Stimulated activated CD8-positive, alpha-beta memory T cell treated with anti-CD3 and anti-CD28 coated beads, Interleukin-4, amount 100 ng/mL, for 24 hours (primary cell): Measurements from ENCODE around the gene NDUFB10.
"Not testable (repeated sequence)": the region's sequence is repeated elsewhere in the genome, so short reads cannot be mapped to it uniquely, and the experiment has no call there.

Source experiments
- DNase-seq: peaks from one replicate; pipeline ENCODE4 v3.0.0-alpha.2; 2020; ENCODE audit warnings: low read depth

NDUFB10 gene

DNA sequence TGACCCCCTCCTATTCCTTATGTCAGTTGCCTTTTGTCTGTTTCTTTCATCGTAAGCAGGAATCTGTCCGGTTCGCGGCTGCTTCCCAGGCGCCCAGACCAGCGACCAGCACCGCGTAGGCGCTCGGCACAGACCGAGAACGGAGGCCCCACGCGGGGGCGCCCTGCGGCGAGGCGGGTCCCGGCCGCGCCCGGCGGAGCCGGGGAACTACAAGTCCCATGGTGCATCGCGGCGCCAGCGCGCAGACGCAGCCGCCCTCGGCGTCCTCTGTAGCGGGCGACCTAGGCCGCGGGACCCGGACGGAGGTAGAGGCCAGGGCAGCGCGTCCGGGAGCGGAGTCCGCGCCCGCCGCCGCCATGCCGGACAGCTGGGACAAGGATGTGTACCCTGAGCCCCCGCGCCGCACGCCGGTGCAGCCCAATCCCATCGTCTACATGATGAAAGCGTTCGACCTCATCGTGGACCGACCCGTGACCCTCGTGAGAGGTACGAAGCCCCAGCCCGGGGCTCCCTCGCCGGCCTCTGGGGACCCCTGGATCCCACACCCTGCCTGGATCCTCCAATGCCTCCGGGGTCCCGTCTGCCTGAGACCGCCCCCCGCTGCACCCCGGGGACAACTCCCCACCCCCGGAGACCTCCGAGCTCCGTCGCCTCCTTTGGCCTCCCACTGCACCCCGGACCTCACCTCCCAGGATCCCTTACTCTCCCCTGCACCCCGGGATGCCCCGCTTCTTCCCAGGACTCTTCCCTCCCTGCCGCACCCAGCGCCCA, at the start of gene NDUFB10:
NDUFB10 (plus strand) TSS at position 270 of the 771 bp plus-strand sequence; CDS start at position 357, 87 bp downstream.
- peak; percentile 89 for DNase-seq

DNA sequence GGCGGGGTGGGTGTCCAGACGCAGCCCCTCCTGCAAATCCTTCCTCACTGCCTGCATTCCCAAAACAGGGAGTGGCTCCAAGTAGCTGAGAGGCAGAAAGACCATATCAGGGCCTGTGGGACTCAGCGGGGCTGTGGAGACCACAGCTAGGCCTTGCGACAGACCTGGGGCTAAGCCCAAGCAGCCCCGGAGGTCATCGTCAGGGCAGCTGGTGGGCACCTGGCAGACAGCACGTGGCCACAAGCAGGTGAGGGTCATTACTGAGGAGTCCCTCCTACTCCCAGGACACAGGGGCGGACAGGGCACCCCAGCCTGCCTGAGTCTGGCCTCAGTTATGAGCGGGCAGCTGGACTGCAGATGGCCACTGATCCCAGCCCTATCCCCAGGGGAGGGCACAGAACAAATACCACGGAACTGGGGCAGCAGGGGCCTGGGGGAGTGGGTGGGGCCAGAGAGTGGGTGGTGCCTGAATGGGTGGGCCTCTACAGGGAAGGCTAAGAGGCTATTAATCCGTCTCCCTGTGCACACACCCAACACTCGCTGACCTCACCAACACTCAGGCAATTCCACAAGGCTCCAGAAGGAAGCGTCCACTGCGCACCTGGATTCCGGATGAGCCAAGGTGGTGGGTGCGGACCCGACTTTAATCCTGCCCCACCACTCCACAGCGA, 49.6 kb upstream of the NDUFB10 start:
- DNase-seq, result no peak

- DNase-seq, result no peak
These were observed 47.7 kb upstream of the NDUFB10 start for GRCh38 chr16:1911467-1912214.

- no peak for DNase-seq
These were observed 47.2 kb upstream of the NDUFB10 start for GRCh38 chr16:1912215-1912543.

GRCh38 chr16:1913327-1914083, 45.8 kb upstream of the NDUFB10 start:
- DNase-seq, result no peak

DNA sequence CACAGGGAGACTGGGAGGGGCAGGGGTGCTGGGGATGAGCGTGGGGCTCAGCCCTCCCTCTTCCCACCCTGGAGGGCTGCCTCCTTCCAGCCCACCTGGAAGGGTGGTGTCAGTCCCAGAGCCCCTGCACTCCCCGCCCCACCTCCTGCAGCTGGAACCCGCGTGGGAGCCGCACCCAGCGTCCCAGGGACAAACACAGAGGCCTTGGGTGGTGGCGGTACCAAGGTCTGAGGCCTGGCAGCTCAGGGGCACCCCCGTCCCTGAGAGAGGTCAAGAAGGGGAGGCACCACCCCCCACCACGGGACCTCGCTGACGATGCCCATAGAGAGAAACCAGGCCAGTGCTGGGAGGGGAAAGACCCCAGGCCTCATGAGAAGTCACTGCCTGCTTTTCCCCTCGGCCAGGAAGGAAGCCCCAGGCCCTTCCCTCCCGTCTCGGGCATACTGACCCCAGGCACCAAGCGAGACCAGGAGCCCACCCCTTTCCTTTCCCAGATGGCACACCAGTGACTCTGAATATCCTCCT, 45.2 kb upstream of the NDUFB10 start:
- DNase-seq, result no peak

GRCh38 chr16:1914988-1915387, 44.4 kb upstream of the NDUFB10 start:
- DNase-seq, result no peak

DNA sequence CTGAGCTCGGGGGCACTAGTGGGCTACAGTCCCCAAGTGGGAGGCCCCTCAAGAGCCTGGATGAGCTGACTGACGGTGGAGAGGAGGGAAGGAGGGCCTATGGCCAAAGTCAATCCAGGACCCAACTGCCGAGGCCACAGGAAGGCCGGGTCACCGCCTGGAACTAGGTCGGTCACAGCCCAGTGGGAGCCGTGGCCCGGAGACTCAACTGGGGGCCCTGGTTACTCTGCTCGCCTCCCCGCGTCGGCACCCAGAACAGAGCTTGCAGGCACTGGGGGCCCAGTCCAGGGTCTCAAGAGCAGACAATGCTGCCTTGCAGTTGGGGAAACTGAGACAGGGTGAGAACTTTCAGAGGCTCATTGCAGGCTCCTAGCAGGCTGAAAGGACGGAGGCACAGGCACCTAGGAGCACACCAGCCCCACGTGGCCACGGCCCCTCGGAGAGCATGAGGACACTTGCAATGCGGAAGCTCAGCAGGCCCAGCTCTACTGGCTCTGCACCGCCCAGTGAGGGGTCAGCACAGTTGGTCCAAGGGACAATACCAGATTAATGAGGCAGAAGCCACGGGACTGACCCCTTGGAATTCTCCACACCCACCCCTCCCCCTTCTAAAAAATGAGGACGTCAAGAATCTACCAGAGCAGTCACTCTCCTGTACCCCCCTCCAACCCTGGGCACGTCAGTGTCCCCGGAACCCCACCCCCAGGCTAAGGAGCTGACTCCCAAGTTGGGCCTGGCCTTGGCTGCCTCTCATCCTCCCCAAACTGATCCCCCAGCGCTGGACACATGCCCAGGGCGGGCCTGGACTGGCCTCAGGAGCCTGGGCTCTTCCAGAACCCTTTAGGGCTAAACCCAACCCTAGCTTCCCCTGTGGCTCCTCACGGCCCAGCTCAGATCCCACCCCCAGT, 43.4 kb upstream of the NDUFB10 start:
- DNase-seq, result no peak

GRCh38 chr16:1916640-1916990, 42.7 kb upstream of the NDUFB10 start:
- no peak for DNase-seq

DNA sequence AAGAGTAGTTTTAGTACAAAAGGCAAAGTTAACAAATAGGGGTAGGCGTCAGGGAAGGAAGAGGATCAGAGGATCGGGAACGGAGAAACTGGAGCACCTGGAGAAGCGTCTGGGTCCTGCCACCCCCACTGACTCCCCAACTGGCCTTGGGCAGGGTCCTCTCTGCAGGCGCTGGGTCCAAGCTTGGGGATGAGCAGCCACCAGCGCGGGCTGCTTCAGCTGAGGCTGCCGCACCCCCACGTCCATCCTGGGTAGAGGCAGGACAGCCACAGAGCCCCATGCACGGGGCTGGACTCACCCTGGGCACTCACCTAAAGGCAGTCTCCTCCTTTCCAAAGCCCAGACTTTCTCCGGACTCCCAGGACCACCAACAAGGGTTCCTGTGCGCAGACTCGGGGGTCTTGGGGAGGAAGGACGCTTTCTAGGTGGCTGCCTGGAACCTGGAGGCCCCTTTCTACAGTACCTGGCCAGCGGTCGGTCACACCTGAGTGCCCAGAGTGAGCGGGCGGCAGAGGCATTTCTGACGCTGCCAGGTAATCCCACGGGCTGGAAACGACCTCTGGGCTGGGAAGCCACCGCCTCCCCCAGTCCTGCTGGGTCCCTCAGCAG, 42.2 kb upstream of the NDUFB10 start:
- DNase-seq, result no peak

DNA sequence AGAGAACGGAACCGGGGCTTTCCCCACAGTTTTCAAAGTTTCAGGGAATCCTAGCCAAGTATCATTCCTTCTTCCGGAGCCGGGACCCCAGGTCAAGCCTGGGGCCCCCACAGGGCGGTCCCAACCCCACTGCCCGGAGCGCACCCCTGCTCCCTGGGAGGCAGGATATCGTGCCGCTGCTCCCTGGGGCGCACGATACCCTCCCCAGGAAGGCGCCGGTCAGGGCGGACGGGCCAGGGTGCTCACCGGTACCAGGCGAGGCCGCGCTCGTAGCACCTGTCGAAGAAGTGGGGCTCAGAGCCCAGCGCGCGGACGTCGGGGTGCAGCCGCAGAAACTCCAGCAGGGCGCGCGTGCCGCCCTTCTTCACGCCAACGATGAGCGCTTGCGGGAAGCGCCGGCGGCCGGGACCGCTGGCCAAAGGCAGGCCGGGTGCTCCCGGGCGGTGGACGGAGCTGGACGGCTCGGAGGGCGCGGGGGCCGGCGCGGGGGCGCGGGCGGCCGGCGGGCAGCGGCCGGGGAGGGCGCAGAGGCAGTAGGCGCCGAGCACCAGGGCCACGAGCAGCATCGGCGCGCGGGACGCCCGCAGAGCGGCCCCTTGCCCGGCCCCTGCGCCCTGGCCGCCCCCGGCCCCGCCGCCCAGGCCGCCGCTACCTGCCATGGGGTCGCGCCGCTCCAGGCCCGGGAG, 41.5 kb upstream of the NDUFB10 start:
- DNase-seq, result no peak

DNA sequence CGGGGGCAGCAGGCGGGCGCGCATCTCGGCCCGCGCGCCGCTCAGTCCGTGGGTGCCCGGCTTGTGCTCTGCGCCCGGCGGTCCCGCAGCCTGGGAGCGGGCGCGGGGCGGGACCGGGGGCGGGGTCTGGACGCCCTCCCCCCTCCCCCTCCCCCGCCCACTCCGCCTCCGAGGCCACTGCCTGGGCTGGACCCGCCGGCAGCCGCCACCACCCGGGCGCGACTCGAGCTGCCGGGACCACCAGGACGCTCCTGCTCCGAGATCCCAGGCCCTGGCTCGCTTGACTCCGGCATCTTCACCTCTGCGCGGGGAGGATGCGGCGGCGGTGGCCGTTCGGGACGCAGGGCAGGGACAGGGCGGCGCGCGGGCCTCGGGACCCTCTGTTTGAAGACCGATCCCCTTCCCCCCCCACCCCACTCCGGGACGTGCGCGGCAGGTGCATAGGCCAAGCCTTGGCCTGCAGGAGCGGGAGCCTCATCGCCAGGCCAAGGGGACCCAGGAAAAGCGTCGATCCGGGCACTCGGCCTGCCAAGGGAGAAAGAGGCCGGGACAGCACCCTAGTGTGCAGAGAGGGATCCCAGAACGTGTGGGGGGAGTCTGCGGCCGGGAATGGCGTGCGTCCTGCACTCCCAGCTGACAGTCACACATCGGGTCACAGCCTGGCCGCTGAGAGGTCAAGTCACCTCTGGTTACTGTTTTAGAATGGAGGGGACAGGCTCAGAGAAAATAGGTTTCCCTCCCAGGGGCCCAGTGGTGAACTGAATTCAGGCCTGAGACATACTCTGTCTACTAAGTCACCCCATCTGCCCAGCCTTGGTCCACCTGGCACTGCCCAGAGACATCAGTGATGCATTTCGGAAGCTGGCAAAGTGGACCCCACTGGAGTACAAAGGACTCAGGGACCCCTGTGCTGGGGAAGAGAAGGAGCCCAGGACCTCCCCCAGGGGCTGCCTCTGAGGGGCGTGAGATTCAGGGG, 40.7 kb upstream of the NDUFB10 start, which contains the start of gene HS3ST6:
HS3ST6 (minus strand) TSS at position 65 of the 976 bp plus-strand sequence. CDS start 92 bp downstream, outside the sequence.
- DNase-seq, result no peak

DNA sequence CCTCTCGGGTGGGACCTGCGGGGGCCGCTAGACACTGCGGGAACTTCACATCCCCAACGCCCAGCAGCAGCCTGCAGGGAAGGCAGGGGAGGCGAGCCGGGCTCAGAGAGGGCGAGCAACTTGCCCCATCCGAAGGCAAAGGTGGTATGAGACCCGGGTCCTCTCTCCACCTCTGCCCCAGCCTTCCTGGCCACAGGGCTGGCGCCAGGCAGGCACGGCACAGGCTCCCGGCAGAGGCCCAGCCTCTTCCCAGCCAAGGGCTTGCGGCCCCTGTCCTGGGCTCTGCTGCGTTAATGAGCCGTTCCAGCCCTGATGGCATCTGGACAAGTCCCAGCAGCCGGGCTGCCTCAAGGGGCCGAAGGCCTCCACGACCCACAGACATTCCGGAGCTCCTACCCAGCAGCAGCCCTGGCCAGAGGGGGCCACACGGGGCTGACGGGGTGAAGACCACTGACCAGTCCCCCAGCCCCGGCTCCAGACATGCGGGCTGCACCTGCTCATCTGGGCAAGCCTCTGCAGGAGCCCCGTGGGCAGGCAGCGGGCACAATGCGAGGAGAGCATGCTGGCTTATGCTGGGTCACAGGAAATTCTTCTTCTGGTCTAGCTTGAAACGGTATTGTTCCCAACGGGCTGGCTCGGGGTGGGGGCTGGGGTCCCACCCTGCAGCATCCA, 39.9 kb upstream of the NDUFB10 start:
- DNase-seq, result no peak

GRCh38 chr16:1920122-1920521, 39.2 kb upstream of the NDUFB10 start:
- not testable (repeated sequence) for DNase-seq

DNA sequence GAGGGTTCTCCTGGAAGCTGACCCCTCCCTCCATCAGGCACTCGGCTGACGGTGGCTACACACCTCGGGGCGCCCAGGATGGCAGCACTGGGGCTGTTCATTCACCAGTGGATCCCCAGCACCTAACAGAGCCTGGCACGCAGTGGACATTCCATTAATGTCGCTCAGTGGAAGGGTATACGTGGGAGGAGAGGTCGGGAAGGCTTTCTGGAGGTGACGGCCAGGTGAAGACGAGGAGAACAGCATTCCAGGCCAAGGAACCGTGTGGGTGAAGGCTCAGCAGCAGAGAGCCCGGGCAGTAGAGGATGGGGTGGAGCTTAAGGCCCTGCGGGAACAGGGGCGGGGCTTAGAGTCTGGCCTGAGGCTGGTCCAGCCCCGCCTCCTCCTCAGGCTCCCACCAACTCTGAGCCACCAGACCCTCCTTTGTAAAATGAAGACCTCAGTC, 38.6 kb upstream of the NDUFB10 start:
- no peak for DNase-seq

DNA sequence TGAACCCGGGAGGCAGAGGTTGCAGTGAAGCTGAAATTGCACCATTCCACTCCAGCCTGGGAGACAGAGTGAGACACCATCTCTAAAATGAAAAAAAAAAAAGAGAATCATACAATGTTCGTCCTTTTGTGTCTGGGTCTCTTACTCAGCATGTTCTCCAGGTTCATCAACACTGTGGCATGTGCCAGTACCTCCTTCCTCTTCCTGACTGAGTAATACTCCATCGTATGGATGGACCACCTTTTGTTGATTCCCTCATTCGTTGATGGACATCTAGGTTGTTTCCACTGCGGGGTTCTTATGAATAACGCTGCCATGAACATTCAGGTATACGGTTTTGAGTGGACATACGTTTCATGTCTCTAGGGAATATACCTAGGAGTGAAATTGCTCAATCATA, 37.0 kb upstream of the NDUFB10 start:
- DNase-seq, result no peak

DNA sequence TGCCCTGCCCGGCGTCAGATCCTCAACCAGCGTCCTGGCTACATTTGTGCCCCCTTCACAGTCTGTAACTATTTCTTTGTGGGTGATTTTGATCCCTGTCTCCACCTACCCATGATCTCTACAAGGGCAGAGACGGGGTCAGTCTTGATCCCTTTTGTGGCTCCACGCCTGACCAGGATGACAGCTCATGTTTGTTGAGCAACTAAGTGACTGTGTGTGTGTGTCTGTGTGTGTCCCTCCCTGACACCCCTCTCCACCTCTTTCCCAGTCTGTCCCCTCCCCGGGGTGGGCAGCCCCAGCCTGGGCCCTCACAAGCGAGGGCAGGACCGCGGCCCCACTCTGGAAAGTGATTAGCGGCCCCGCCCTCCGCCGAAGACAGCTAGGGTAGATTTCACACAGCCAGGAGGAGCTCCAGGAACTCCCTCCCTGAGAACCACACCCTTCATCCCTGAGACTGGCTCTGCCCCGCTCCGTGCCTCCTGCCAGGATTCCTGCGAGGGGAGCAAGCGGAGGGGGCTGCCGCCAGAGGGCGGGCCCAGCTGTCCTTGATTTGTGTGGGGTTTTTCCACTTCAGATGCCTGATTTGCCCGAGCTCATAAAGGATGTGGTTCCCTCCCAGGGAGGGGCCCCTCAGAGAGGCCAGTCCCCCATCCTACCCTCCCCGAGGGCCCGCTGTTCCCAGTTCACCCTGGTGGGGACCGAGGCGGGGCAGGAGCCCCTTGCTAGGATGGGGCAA, 35.9 kb upstream of the NDUFB10 start:
- no peak for DNase-seq
